Stomach (tissue), 4 donors: ENCODE measurements around the gene TPMT.

Experiments used
- CTCF ChIP-seq, 7 experiments: fragments of 450-650 bp in 4 of 7; fragments of 200-600 bp in 3 of 7; sonication (generic) in 3 of 7; IDR thresholded peaks; one replicate each; pipeline ENCODE4 v1.5.1; 2016 to 2019; ENCODE audit warnings: antibody characterized with exemption in 7 of 7, control low read depth in 2 of 7, mild to moderate bottlenecking in 1 of 7
- EP300 ChIP-seq: sonication (generic); formaldehyde crosslinking; IDR thresholded peaks from one replicate; pipeline ENCODE4 v1.6.1; 2017; ENCODE audit warnings: antibody characterized with exemption
- POLR2A ChIP-seq, 4 donors: fragments of 450-650 bp; IDR thresholded peaks; one replicate each; pipeline ENCODE4 v1.6.1; 2016; ENCODE audit warnings: antibody characterized with exemption in 4 of 4, control low read depth in 2 of 4, mild to moderate bottlenecking in 1 of 4, moderate library complexity in 1 of 4
- POLR2AphosphoS5 ChIP-seq, 3 donors: sonication (generic); formaldehyde crosslinking; IDR thresholded peaks; one replicate each; pipeline ENCODE4 v1.6.1; 2016; ENCODE audit warnings: antibody characterized with exemption in 3 of 3

- TF ChIP-seq EP300 (no peak), CTCF (IDR thresholded peaks at IDR 0.05) (no peak), POLR2A (IDR thresholded peaks at IDR 0.05) (no peak), POLR2AphosphoS5 (IDR thresholded peaks at IDR 0.05) (no peak)
These were observed 54.6 kb downstream of the TPMT start for GRCh38 chr6:18100296-18100695.
